Measurements from ENCODE around the gene TTLL11.

GRCh38 chr9:121890746-121891145, 202.4 kb downstream of the TTLL11 start:
- no peak for TF ChIP-seq CTCF (IDR thresholded peaks at IDR 0.05)
- no peak for TF ChIP-seq POLR2A (IDR thresholded peaks at IDR 0.05)

All from right lobe of liver (tissue), 4 donors.